HCT116 (cell line): ENCODE measurements around the gene PDCD2L.
"Not testable (repeated sequence)": the region's sequence is repeated elsewhere in the genome, so short reads cannot be mapped to it uniquely, and the experiment has no call there.

ENCODE experiments used
- CTCF ChIP-seq, 3 experiments: fragments of 200-600 bp in 1 of 3; sonication (generic) in 1 of 3; IDR thresholded peaks in 2 of 3; conservative IDR thresholded peaks in 1 of 3; 2 replicates each; pipeline ENCODE4 v1.5.1; 2012 to 2017; ENCODE audit warnings: low read depth in 2 of 3, low read length in 2 of 3, antibody characterized with exemption in 1 of 3, borderline replicate concordance in 1 of 3, control low read depth in 1 of 3, mild to moderate bottlenecking in 1 of 3, mixed read lengths in 1 of 3, mixed run types in 1 of 3, moderate library complexity in 1 of 3; ENCODE audit not compliant: insufficient read depth in 1 of 3
- EZH2phosphoT487 ChIP-seq: fragments of 200-600 bp; IDR thresholded peaks from 2 replicates; pipeline ENCODE4 v1.6.1; 2018; ENCODE audit warnings: antibody characterized with exemption, borderline replicate concordance

GRCh38 chr19:34464785-34465184, 60.6 kb downstream of the PDCD2L start:
- not testable (repeated sequence) for TF ChIP-seq CTCF (IDR thresholded peaks at IDR 0.05 in 2 of 3, conservative IDR thresholded peaks at IDR 0.05 in 1 of 3; ENCODE audit: borderline replicate concordance in 1 of 3, insufficient read depth in 1 of 3, low read depth in 2 of 3, low read length in 2 of 3); EZH2phosphoT487
